Fibroblast of peridontal ligament (primary cell): Measurements from ENCODE around the gene TLL1.

Experiments used
- DNase-seq: peaks from one replicate; pipeline ENCODE4 v3.0.0-alpha.2; 2010; ENCODE audit errors: extremely low read depth

Gene TLL1

GRCh38 chr4:165894159-165894558, 21.1 kb downstream of the TLL1 start:
- DNase-seq = no peak

- no peak for DNase-seq
Measured at GRCh38 chr4:165905405-165906027, 32.5 kb downstream of the TLL1 start.

- DNase-seq = no peak
Measured at GRCh38 chr4:165906272-165906671, 33.2 kb downstream of the TLL1 start.

- DNase-seq = no peak
Measured at GRCh38 chr4:165909947-165910346, 36.9 kb downstream of the TLL1 start.

- no peak for DNase-seq
Measured at GRCh38 chr4:165915215-165915614, 42.2 kb downstream of the TLL1 start.

GRCh38 chr4:165921546-165921945, 48.5 kb downstream of the TLL1 start:
- DNase-seq = no peak

GRCh38 chr4:165922747-165923146, 49.7 kb downstream of the TLL1 start:
- no peak for DNase-seq

- DNase-seq = no peak
Measured at GRCh38 chr4:165926307-165926706, 53.3 kb downstream of the TLL1 start.

GRCh38 chr4:165927366-165927765, 54.3 kb downstream of the TLL1 start:
- DNase-seq = no peak

- DNase-seq = no peak
Measured at GRCh38 chr4:165927815-165928214, 54.8 kb downstream of the TLL1 start.

- DNase-seq = no peak
Measured at GRCh38 chr4:165928601-165929000, 55.6 kb downstream of the TLL1 start.

- DNase-seq = no peak
Measured at GRCh38 chr4:165929662-165930061, 56.6 kb downstream of the TLL1 start.

GRCh38 chr4:165931741-165932140, 58.7 kb downstream of the TLL1 start:
- no peak for DNase-seq

- DNase-seq = no peak
Measured at GRCh38 chr4:165944900-165945299, 71.9 kb downstream of the TLL1 start.

GRCh38 chr4:165945991-165946390, 73.0 kb downstream of the TLL1 start:
- no peak for DNase-seq

GRCh38 chr4:165947019-165947418, 74.0 kb downstream of the TLL1 start:
- no peak for DNase-seq

- no peak for DNase-seq
Measured at GRCh38 chr4:165953181-165953580, 80.1 kb downstream of the TLL1 start.

GRCh38 chr4:165963621-165964020, 90.6 kb downstream of the TLL1 start:
- no peak for DNase-seq

- DNase-seq = no peak
Measured at GRCh38 chr4:165964591-165964990, 91.6 kb downstream of the TLL1 start.

GRCh38 chr4:165965503-165965902, 92.5 kb downstream of the TLL1 start:
- no peak for DNase-seq

GRCh38 chr4:165966833-165967232, 93.8 kb downstream of the TLL1 start:
- no peak for DNase-seq

GRCh38 chr4:165967486-165967885, 94.4 kb downstream of the TLL1 start:
- DNase-seq = no peak

- no peak for DNase-seq
Measured at GRCh38 chr4:165970703-165971420, 97.8 kb downstream of the TLL1 start.

GRCh38 chr4:165971446-165971845, 98.4 kb downstream of the TLL1 start:
- DNase-seq = no peak
